ENCODE data around the gene SGCE.

SGCE gene

DNA sequence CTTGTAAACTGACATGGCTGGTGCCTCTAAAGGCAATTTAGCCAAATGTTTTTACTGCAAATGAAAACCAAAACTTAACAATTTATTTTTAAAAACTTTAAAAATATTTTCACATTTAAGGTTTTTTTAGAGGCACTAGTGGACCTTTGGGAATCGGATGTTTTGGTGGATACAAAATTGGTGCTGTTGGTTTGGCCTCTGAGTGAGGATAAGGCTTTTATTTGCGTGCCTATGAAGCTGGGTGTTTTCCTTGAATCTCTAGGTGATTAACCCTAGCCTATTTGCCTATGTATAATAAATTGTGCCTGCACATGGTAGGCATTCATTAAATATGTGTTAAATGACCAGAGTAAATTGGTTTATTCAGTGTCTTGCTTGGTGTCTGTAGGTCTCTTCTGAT lies 2.9 kb upstream of the SGCE start:
- no peak for DNase-seq (ENCODE audit: low read depth)

DNA sequence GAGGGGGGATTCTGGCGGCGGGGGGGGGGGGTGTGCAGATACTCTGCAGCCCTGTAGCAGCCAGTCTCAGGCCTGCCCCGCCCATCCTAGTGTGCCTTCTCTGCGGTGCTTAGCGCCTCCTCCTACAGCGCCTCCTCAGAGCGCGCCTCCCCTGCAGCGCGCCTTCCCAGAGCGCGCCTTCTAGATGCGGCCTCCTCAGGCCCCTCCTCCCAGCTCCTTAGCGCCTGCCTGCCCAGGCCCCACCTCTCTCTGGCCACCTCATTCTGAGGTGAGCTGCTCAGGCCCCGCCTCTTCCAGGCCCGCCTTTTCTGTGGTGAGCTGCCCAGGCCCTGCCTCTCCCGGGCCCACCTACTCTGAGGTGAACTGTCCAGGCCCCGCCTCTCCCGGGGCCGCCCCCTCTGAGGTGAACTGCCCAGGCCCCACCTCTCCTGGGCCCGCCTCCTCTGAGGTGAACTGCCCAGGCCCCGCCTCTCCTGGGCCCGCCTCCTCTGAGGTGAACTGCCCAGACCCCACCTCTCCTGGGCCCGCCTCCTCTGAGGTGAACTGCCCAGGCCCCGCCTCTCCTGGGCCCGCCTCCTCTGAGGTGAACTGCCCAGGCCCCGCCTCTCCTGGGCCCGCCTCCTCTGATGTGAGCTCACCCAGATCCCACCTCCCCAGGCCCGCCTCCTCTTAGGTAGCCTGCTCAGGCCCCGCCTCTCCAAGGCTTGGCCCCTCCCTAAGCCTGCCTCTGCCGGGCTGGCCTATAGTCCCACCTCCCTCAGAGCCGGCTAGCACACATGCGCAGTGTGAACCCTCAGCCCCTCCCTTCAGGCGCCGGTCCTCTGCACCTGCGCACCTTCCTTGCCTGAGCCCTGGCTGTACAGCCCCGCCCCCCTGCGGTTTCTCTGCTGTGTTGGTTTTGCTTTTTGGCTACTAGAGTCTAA lies 2.1 kb upstream of the SGCE start:
- peak; percentile 93 for DNase-seq (ENCODE audit: low read depth)

DNA sequence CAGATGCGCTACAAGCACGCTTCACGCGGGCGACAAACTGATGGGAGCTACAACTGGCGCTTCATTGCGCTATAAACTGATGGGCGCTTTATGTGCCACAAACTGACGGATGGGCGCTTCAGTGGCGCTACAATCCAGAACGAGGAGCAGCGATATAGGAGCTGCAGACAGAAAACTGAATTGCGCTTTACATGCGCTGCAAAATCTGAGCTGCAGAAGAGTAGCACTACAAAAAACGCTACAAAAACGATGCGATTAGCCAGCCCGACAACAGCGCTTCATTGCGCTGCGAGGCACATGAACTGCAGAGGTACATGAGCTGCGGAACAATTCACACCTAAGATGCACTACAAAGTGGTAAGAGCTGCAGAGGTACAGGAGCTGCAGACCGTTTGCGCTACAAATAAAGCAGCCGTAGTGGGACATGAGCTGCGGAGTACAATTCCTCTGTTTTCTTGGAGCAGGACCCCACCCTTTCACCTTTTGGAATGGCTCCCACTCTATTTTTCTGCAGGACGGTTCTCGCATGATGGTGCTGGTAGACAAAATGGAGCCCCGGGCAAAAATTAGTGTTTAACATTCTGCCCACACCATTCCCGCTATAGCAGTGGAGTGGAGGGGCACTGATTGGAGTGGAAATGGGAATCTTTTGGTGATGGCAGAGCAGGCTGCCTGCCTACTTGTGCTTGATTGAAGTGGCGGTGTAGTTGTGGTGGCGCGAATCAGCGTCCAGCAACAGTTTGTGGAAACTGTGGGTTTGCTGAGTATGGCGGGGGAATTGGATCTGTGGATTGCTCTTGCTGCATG lies 1.2 kb upstream of the SGCE start:
- DNase-seq (ENCODE audit: low read depth), result no peak

DNA sequence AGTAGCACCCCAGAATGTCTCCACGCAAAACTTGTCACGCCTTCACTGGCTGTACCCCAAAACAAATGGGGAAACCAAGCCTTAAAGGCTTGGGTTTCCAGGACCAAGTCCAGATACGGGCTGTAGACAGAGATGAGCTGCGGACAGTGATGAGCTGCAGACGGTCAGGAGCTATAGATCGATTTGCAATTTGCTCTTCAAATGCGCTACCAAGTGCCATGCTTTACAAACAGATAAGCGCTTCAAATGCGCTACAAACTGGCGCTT lies 658 bp upstream of the SGCE start:
- no peak for DNase-seq (ENCODE audit: low read depth)

DNA sequence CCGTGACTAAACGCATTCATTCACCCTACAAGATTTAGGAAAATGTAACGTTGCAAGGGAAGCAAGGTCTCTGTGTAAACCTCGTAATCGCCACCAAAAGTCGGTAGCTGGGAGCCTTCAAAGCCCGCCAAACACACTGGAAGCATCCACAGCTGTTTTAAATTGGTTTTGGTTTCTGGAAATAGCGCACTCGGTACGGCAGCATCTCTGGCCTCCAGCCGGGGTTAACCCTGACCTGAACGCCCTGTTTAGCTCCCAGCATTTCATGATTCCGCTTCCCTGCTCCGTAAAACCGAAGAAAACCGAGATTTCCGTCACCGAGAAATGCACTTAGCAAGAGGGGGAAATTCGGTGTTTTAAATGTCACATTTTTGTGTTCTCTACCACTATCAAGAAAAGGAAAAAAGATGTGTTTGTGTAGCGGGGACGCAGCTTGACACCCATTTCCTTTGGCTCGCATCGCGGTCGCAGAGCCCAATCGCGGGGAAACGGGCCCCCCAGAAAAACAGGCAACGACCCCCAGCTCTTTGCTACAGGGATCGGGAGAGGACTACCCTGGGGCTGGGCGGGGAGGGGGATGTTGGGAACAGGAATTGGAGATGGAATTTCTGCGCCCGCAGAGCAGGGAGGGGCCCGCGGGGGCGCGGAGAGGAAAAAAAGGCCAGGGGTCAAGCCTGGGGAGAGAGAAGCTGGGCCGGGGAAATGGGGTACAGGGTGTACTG lies 646 bp downstream of the SGCE start:
- DNase-seq (ENCODE audit: low read depth), result no peak

DNA sequence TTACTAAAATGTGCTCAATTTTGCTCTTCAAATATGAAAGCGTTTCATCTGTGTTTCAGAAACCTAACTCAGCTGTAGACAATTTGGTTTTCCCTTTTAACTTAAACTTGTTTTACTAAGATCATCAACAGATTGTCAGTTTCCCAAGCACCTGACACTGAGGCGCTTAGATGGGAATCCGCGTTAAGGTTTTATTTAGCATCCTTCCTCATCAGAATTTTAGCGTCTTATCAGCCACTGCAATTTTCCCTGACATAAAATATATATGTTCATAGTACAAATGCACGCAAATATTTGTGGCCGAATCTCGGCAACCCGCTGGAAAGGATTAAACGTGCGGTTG lies 1.2 kb downstream of the SGCE start:
- no peak for DNase-seq (ENCODE audit: low read depth)

DNA sequence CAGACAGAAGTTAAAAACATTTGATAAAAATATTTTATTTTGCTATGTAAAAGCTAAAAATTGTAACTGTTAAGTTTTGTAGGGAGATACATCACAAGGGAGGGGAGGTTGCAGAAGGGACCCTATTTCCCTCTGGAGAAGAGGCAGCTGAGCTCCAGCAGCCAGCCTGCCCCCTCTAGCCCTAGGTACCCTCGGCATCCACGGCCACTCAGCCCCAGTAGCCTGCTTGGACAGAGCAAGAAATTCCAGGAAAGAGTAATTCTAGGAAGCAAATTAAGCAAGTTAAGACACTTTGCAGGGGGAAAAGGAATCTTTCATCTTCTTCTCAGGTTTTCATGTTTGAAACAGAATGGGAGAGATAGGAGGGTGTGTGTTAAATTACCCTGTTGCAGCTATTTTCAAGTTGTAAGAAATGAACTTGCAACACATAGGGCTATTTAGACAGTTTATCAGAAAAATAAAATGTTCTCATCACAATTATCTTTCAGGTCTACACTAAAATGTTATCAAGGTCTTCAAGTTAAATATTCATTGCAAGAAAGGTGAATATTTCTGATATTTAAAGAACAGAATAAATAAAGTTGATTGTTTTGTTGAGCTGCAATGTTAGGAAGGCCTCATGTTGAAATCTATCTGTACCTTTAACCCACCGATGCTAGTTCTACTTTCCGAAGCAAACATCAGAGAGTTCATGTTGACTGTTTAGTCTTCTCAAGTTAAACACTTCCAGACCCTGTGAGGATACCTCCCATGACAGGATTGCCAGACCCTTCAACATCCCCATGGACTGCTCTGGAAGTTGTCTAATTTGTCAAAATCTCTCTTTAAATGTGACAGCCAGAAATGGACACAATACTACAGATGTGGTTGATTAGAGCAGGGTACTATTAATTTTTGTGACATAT lies 5.5 kb downstream of the SGCE start:
- no peak for DNase-seq (ENCODE audit: low read depth)

DNA sequence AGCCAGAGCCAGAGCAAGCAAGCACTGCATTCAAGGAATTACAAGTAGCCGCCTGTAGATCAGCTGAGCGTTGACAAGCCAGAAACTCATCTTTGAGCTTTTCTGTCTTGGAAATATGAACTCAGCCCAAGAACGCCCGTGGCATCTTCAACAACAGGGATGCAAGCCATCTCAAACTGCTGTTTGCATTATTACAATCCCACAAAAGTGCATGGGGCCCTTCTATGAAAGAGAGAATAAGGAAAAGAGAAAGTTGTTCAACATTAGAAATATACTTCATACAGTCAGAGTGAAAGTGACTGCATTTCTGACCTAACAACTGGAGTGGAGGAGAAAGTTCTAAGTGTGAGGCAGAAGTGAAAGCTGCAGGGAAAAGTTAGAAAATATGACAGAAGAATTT lies 6.5 kb downstream of the SGCE start:
- no peak for DNase-seq (ENCODE audit: low read depth)

DNA sequence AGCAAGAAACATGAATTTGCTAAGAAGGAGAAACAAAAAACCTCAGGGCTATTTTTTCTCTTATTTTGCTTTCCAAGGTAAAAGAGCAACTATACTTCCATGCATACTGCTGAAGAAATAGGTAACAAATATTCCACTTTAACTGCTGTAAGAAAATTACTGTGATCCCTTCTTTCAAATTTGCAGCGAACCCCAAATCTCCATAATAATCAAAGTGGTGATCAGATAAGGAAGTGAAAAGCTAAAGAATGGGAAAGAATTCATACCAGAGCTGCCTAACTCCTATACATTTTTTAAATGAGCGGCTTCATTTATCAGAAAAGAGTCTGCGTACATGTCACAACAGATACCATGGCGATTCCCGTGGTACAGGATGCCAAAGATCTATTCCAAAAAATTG lies 7.2 kb downstream of the SGCE start:
- no peak for DNase-seq (ENCODE audit: low read depth)

DNA sequence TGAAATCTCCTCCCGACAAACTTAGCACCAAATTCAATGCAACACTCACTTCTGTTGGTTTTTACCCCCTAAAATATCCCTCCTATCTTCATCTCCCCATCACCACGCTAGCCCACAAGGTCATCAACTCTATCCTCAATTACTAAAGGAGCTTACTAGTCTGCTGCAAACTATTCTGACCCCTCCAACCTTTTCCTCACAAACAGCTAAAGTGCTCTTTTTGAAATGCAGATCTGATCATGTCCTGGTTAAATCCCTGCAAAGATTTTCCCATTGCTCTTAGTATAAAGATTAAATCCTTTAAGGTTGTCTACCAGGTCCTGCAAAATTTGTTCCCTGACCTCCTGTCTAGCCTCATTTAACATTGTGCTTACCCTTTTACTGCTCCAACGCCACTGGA lies 8.6 kb downstream of the SGCE start:
- no peak for DNase-seq (ENCODE audit: low read depth)

DNA sequence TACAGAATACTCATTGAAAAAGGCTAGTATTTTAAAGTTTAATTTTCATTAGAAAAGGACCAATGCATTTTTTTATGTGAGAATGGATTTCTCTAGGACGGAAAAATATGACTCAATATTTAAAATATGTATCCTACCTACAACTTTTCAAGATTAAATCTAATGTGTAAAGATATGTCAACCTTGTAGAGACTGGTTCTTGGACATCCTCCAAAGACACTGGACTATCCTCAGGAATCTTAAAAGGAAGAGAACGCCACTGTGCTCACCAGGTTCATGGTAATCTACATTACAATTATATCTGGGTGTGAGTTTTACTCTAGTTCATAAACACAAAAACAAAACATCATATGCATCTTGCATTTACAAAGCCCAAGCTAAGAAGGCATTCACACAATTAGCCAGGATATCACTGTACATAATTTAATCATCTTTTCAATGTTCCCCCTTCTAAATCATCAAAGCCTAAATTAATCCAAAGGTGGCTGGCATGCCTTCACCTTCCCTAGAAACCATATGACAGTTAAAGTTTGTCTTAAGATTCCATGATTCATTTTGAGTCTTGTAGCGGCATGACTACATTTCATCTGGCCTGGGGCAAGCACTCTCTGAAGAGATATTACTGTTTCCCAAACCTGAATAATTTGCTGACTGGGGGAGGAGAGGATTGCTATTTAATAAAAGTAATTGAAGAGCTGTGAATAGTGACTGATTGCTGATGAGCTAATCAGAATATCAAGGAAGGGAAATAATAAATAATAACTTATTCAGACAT lies 12.0 kb downstream of the SGCE start:
- no peak for DNase-seq (ENCODE audit: low read depth)

DNA sequence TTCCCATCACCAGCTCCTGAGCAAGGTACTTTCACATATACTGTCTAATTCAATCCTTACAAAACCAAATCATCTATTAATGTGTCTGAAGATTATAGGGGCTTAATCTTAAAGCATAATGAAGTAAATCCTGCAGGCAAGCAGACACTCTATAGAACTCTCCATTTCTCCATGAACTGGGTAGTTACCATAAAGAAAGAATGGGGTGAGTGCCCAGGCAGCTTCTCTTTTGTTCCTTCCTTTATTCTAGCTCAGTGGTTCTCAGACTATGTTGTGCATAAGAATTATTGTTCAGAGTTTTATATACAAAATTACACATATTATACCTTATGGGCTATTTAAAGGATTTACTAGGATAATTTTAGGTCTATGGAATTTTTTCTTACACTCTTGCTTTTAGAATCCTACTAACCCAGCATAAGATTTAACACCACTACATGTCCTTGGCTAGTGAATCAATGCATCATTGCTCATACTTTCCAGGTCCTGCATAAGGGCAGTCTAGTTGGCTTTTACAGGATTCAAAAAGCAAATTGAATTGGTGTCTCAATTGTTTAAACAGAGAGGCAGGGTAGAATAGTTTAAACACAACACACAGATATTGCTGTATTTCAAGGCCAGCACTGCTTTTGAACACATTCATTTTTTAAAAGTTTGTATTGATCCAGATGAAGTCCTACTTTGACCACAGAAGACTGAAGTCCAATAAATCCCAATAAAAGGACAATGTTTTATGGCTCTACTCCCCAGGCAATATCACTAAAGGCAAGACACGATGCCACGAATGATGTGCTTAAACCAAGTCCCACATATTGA lies 12.9 kb downstream of the SGCE start:
- no peak for DNase-seq (ENCODE audit: low read depth)

DNA sequence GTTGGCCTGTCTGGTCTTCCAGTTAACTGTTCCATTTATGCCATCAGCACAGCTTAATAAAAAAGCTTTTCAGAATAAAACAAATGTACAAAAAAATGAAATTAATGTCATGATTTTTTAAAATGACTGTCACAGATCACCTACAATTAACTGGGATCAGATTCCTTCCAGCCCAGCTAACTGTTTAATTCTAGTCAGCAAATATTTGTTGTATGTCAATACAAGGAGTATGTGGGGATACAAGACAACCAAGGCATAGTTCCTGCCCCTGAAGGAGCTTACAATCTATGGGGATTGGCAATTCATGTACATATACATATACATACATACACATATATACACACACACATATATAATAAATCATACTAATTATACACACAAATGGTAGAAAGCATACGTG lies 16.5 kb downstream of the SGCE start:
- DNase-seq (ENCODE audit: low read depth), result no peak

DNA sequence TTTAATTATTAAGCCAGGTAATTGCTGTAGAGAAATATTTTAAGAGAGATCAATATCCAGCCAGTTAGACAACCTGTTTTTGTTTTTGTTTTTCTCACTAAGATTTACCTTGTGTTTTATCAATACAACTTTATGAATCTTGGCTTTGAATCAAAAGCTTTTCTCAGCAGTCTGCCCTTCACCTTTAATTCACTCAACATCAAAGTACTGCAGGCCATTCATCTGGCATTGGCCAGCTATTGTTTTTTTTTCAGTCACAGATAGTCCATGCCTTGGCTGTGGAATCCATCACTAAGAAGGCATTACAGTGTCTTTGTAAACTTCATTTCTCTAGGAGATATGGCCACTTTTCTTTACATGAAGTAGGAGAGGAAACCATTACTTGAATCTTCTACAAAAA lies 20.2 kb downstream of the SGCE start:
- no peak for DNase-seq (ENCODE audit: low read depth)

DNA sequence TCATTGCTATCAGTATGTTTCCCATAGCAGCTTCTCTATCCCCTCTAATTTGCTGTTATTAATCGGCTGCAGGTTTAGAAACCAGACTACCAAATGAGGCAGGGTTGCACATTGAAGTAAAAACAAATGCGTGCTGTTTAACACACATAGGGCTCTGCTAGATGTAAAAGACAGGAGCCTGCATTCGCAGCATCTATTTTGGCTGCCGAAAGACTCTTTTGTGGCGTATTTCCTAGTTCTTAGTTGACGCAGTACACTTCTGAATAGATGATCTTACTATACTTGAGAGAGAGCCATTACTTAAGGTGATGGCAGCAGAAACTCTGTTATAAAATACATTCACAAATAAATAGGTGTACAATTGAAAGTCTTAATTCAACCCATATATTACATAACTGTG lies 21.4 kb downstream of the SGCE start:
- DNase-seq (ENCODE audit: low read depth), result no peak

DNA sequence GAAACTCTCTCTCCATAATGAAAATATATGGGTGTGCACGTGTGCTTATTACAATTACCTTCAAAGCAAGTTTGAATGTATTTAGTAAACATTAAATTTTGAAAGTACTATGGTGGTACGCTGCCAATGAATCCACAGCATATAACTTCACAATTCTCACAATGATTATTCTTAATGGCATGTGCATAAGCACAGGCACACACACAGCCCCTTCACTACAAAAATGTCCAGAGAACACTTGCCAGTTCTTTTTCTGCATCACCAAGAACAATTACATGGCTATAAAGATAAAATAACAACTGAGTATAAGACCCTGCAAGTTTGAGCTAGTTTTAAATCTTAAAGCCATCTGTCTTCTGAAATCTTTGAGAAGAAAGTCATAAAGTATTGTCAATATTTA lies 22.2 kb downstream of the SGCE start:
- no peak for DNase-seq (ENCODE audit: low read depth)

DNA sequence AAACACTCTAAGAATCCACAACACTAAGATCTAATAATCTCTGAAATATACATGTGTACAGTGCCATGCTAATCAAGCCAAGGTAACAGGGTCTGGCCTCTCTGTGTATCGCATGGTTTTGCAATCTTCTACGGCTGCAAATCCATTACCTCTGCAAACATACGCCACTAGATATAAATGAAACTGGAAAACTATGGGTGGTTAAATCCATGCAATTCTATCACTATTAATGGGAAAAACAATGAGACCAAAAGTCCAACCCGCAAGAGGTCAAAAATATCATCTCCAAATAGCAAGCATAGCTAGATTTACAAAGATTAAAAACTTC lies 23.0 kb downstream of the SGCE start:
- no peak for DNase-seq (ENCODE audit: low read depth)

DNA sequence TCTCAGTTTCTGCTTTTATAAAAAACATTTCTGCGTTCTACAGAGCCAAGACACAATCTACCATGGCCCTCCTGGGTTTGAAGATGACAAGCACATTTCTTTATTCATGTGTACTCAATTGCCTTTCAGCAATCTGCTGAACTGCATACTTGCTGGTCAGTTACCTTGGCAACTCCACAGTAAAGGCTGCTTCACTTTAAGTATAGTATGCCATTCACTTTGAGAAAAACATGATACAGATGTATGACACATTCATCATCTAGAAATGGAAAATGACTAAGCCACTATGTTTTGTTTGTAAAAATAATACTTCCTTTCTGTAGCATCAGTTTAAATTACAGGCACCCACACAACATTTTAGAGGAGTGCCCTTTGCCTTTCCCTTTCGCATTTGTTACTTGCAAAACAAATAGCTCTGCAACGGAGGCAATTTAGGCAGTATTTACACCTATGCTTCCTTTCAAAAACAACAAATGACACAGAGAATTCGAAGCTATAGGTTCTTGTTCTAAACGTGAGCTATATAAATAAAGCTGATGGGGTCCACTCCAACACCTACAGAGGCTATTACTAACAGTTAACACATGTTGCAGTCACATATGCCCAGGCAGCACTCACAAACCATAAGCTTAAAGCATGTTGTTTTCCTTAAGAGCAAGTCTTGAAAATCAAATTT lies 23.5 kb downstream of the SGCE start:
- DNase-seq (ENCODE audit: low read depth), result no peak

DNA sequence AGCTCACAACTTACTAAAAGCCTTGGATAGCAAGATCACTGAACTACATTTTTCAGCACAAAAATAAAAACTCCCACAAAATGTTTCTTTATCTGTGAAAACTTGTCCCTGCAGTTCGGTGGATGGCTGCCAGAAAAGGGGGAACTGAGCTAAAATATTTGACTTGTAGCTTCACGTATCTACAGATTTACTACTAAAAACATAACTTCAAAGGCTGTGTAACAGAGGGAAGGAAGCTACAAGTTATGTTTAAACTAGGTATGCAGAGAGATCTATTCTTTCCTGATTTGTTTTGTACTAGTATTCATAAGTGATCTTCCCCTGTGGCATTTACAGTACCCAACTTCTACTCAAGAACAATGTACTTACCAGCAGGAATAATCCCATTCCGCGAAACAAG lies 25.1 kb downstream of the SGCE start:
- no peak for DNase-seq (ENCODE audit: low read depth)

DNA sequence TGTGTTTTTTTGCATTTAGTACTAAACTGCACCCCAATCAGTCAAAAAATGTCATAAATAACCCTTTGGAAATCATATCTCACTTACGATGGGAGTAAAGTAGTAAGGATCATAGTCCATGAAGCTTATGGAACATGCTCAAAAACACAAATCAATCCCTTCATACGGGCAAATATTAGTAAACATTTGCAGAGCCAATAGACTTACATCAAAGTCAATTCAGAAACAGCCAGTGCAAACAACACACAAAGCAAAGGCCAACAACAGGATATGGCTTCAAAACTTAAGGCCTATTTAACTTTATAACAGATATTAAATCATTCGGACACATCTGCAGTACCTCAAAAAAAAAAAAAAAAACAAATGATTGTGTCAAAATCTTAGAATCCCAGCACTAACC lies 32.1 kb downstream of the SGCE start:
- no peak for DNase-seq (ENCODE audit: low read depth)

All from CMK (cell line).